CD4-positive, alpha-beta T cell treated with Interleukin-17A for 1 hour (primary cell): ENCODE results near the gene TCF7L2.
"Not testable (repeated sequence)": the region's sequence is repeated elsewhere in the genome, so short reads cannot be mapped to it uniquely, and the experiment has no call there.

Source experiments
- DNase-seq: peaks from one replicate; pipeline ENCODE4 v3.0.0-alpha.2; 2020

The TCF7L2 gene

DNA sequence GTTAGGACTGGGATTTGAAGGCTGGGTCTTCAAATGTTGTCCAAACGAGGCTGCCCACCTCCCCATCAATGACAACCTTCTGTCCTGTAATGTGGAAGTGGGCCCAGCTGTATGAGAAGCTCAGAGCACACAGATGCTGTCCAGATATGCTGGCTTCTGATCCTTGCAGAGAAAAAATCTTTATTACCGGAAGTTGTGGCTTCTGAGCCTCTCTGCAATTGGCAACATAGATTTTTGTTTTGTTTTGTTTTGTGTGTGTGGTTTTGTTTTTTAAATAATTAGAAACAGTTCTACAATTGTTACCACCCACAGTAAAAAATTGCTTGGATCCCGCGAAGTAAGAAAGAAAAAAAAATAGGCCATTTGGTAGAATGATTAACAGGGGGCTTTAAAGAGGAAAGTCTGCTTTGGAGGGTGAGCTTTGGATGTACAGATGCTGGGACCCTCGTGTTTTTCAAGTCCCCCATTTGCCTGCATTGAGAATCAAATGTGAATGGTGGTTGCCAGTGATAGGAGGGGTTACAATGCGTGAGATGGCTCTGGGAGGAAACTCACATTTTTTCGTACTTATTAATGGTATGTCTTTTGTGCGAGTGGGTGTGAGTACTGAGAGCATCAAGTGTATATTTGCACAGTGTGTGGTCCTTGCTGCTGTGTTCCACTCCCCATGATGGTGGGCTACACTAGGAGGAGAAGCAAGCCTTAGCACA is 153.2 kb downstream of the TCF7L2 start:
- DNase-seq = no peak

DNA sequence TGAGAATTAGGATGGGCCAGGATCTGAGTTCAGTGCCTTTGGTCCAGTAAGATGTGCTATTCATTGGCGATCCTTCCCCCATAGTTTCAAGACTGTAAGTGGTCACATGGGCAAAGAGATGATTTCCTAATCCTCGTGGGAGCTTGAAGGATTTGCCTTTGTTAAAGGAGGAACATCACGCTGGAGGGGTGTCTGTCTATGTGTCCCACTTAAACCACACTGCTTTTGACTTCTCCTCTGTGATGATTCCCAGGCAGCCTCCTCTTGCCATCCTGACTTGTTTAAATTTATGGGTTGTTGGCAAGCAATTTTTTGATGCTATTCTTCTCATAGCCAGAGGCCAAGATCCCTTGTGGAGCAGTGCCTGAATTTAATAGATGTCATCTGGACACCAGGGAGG is 154.0 kb downstream of the TCF7L2 start:
- DNase-seq = no peak

DNA sequence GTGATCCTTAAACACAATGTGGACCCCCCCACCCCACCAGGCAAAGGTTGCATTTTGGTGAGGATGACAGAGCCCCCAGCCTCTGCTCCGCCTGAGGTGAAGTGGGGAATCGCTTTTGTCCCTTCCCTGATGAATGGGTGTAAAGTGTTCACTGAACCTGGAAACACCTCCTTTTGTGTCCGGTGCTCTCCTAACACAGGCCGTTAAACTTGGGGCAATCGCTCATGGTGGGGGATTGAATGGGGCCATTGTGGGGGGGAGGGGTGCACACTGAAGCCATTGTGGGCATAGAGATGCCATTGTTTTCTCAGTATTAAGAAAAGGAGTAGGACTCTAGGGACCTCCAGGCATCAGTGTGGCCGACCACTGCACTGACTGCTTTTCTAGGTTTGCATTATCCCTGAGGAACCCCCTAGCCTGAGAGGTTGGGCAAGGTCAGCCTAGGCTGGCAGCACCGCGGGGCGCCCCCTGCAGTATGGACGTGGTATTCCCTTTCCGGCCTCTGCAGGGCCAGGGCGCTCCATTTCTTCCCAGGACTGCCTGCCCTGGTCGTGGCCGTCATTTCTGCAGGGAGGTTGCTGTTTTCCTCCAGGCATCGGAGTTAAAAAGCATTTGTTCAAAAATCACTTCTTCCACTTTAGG is 158.3 kb downstream of the TCF7L2 start:
- no peak for DNase-seq

DNA sequence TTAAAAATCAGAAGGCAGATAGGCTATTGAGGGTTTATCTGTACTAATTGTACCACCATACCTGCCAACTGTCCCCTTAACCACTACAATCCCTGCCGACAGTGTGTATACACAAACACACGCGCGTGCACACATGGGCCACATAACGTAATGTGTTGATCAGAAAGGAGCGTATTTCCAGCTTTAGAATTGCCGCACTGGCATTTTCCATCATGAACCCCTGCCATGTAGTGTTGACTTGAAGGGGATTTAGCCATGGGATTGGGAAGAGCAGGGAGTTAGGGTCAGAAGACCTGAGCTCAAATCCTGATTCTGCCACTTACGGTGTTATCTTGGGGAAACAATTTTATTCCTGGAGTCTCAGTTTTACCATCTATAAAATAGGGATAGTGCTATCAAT is 158.9 kb downstream of the TCF7L2 start:
- no peak for DNase-seq

DNA sequence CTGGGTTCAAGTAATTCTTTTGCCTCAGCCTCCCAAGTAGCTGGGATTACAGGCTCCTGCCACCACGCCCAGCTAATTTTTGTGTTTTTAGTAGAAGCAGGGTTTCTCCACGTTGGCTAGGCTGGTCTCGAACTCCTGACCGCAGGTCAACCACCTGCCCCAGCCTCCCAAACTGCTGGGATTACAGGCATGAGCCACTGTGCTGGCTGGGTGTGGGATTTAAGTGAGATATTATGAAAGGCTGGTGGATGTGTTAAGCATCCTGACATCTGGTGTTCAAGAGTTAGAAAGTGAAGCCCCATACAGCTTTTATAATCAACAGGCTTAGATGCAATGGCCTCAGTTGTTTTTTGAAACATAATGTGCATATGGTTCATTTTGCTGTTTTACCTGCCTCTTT is 159.4 kb downstream of the TCF7L2 start:
- DNase-seq = not testable (repeated sequence)

DNA sequence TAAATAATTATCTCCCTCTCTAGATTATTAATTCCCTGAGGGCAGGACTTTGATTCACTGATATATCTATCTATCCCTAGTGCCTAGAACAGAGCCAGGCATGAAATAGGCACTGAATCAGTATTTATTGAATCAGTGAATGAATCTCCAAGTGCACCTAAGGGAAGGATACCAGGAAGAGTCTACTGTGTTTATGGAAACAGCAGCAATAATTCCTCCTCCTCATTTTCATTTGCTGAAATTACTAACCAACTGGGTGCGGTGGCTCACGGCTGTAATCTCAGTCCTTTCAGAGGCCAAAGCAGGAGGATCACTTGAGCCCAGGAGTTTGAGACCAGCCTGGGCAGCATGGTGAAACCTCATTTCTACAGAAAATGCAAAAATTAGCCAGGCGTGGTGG is 161.2 kb downstream of the TCF7L2 start:
- no peak for DNase-seq

DNA sequence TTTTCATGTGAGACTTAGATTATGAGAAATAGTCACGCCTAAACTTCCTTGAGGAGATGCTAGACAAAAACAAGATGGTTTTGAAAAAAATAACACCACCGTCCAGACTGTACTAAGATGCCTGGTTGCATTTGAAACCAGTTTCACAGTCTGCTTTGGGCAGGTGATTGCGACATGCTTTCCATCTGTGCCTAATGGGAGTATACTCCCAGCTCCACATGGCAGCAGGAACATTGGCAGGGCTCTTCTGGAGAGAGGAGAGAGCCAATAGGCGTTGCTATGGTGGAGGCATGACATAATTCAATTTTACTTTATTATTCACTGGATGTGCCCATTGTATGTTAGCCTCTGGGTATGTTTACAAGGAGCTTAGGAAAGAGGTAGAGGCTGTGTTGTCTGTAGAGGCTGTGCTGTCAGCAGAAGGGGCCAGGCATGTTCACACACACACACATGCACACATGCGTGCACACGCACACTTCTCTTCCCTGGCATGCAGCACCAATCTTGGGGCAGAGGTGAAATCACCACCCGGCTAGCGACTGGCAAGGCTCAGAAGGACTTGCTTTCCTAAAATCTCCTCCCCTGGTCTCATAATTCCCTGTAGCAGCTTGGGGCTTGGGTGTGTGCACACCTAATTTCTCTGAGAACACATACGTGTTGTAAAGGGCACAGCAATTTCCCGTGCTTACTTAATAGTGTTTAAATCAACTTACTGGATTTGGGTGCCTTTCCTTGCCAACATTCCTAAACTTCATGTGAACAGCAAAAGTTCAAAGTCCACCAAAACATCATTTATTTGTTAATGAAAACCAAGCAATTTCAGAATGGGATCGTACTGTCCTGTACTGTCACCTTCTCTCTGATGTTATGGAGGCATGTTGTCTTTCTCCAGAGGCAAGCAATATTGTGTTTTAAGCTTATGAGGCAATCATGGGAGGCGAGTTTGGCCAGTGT is 162.1 kb downstream of the TCF7L2 start:
- DNase-seq = no peak

DNA sequence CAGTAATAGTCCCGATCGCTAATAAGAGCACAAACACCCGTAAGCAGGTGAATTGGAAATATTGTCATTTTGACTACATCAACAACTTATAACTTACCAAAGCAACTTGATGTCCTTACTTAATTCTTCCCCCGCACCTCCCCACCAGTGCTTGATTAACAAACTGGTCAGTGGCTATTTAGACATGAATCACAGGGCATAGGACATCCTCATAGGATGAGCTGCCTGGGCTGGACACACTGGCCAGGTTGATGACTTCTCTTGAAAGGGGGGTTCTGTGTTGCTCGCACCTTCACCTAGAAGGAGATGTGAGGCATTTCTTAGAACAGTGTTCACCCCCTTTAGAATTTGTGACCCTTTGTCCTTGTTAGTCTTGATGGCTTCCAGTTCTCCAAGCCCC is 163.2 kb downstream of the TCF7L2 start:
- DNase-seq = no peak

DNA sequence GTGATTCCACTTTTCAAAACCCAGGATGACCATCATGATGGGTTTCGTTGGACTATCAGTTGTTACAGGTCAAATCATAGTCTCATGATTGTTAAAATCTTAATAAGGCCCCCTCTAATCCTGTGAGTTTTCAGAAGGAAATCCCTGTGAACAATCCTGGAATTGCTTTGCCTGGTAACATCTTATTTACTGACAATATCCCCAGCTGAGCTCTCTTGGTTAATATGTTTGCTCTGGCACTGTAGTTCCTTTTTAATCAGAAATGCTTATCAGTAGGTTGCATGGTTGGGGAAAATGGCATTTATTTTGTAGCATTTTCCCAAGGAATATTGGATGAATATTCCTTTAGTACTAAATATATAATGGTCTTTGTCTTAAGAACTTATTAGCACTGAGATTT is 163.9 kb downstream of the TCF7L2 start:
- DNase-seq = no peak

DNA sequence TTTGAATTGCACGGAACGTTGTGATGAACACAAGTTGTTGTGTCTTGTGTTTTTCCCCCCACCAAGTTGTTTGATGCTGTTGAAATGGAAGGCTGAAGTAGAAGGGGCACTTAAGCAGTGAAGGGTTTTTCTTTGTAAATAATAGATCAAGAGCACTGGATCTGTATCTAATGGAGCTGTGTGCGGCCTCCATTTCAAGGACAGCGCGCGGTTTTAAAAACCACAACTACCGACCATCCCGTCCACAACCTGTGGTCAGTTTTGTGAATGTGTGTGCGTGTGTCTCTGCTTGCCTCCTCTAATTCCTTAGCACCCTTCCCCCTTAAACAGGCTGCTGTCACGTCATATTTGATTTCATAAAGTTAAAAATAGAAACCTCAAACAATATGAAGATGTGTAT is 165.5 kb downstream of the TCF7L2 start:
- no peak for DNase-seq

DNA sequence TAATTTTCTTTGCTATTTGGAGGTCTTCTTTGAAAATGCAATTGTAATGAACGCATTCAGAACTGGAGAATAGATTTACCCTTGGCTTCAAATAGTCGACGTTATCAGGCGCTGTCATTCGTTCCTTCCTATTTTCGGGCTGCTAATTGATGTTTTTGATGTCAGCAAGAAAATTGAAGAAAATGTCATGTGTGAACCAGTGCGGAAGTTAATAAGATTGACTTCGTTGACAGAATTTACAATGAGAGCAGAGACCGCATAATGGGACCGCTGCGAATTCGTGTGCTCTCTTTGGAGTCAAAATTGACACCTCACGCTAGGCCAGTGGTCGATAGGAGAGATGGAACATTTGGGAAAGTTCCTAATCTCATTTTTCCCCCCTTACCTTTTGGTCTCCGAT is 168.8 kb downstream of the TCF7L2 start:
- DNase-seq = no peak

DNA sequence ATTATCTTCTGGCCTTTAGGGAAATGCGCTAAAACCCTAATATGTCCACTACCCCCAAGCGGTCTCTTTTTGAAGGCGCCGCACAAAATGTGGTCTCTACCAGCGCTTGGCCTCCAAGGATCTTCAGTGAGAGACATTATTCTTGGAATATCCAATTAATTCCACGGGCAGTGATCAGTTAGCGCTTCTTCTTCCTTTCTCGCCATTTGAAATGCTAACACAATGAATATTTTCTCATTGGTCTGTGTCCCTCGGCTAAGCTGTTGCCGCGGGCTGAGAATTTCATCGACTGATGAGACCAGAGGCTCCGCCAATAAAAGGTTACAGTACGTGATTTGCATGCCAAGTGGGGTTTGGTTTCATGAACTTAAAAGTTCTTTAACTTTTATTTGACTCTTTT is 169.8 kb downstream of the TCF7L2 start:
- DNase-seq = no peak

DNA sequence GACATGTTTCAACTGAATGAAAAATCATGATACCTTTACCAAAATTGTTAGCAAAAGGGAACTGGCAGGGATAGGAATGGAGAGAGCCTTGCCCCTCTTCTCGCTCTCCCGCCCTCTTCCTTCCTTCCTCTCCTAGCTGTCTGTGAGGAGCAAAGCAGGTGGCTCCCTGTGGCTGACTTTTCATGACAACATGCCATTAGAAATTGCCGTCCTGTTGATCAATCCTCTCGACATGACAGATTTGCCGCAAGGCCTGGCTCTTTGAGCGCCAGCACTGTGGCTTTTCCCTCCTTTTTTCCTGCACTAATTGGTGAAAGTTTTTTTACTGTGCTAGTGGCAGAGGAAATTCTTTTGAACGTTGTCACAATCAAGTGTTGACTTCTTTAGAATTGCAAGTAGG is 171.1 kb downstream of the TCF7L2 start:
- no peak for DNase-seq

DNA sequence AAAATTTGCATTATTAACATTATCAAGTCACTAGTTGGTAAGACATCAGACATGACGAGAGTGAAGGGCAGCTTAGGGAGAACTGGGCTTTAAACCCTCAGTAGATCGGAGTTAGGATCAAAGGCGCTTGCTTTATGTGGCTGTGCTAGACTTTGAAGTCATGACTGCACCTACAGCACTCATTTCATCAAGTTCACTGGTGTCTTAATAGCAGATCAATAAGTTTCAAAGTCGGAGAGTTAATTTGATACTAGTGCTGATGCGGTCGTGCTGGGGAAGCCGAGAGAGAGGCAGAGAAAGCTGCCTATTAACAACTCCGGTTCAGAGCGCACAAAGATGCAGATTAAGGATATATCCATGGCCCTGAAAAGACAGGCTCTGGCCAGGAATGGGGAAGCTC is 172.9 kb downstream of the TCF7L2 start:
- no peak for DNase-seq

DNA sequence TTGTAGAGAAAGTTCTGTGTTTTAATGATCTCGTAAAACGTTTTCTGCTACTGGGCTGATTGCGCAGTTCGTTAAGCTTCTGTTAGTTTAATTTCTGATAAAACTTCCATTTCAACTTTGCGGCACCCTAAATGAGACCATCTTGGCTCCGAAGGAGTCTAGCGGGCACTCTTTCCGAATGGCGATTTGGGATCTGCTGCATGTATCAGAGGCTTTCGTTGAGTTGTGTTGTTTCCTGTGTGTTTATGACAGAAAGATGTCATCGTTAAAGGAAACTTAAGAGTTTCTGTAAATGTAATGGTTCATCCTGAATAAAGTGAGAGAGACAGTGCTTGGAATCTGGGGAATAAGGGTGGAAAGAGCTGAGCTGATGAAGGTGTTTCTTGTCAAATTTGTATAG is 174.7 kb downstream of the TCF7L2 start:
- no peak for DNase-seq

DNA sequence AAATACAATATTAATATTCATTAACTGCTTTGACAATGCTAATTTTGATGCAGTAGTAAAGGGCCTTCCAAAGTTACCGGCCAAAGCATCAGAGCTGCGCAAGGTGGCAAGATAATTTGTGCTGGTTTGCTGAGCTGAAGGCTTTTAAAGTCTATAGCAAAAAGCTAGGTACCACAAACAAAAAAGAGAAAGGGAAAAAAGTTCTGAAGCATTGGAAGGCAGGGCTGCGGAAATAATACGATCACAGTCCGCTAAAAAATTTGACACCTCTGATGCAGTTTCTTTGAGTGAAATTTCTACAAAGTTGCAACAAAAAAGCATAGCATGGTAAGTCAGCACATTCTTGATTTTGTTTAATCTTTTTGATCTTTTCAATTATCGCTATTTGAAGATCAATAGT is 175.6 kb downstream of the TCF7L2 start:
- DNase-seq = no peak

DNA sequence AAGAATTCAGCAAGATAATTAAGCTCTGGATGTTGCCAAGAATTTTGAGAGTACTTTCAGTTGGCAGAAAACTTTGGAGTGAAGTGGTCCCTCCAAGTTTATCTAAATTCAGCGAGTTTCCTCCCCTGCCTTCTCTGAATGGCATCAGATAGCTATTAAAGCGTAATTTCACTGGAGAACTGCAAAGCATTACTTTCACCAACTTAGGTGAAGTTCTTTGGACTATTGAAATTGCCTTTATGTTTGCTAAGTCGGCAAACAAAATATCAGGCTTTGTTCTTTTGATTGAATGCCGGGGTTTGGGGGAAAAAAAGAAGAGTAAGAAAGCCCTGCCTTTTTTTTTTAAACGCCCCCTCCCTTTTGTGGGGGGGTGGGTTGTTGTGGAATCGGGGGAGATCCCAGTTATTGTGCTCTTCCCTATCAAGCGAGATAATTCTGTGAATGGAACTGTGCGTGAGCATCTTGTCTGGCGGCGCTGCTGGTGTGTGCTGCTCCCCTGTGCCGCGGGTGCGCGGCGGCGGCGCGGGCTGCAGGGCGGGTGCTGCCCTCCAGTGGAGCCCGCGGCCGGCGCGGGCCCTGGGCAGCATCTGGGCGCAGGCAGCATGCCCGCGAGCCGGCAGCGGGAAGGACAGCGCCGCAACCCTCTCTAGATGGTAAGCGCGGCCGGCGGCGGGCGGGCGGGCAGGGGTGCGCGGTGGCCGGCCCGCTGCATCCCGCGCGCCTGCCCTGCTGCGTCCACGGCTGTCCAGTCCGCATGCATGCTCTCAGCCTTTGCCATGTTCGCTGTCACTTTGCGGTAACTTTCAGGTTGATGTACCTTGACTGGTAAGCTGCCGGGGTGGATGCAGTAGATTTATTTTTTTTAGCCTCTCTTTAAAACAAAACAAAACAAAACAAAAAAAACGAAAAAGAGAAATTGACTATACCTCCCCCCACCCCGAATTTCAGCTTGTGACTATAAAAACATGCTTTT is 176.5 kb downstream of the TCF7L2 start:
- peak; percentile 24 for DNase-seq

DNA sequence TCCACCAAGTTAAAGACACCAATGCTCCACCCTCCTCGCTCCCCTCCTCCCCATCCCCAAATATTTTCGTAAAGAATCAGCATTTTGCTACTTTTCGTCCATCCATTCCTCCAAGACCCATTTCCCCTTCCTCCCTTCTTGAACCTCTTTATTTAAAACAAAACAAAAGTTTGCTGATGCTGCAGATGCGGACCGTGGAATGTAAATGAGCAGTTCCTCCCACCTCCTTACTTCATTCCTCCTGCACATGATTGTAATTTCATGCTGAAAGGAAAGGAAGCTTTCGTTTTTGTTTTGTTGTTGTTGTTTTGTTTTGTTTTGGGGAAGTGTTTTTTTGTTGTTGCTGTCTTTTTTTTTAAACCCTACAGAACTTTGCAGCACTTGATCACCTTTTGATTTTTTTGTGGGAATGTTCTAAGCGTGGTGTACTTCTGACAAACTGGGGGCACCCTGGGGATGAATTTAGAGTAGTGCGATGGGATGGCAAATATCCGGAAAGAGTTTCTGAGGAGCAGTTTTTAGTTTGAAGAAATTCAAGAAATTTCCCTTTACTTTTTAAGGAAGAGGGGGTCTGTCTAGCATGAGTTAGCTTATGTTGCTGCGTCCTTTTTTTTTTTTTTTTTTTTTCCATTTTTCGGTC is 177.3 kb downstream of the TCF7L2 start:
- DNase-seq = no peak

DNA sequence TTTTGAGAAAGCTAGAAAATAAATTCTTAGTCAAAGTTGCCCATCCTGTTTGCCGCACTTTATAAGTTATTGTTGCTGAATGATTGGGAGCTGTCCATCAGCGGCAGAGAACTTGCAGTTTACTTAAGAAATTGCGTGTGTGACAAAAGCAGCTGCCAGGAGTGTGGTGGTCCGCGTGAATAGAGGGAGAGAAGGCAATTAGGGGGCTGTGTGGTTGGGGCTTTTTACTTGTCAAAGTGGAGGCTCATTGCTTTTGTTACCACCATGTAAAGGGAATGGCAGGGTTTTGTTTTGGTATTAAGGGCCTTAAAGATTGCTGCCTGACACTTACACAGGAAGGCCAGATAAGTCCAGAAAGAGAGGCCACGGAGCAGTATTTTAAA is 177.8 kb downstream of the TCF7L2 start:
- no peak for DNase-seq

DNA sequence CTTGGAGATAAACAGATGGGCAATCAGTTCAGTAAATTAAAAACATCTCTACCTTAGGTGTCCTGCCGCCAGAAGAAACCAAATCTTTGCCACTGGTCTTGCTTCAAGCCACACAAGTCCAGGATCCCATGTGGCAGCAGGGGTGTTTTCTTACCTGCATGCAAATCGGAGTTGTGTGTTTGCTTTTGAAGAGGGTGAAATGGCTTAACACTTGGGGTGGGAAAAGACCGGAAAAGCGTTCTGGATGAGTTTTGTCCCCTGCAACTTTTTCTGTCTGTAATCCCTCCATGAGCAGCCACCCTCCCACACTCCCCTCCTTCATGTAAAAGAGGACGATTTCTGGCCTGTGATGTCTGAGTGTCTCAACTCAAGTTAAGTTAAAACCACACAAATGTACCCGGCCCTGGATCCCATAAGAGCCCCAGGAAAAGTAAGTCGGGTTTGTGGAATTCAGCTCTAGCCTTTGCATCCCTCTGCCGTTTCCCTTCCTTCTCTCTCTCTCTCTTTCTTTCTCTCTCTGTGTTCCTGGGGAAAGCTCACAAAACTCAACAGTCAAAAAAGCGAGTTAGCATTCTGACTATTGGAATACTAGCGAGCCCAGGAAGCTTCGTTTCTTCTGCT is 178.5 kb downstream of the TCF7L2 start:
- DNase-seq = no peak

DNA sequence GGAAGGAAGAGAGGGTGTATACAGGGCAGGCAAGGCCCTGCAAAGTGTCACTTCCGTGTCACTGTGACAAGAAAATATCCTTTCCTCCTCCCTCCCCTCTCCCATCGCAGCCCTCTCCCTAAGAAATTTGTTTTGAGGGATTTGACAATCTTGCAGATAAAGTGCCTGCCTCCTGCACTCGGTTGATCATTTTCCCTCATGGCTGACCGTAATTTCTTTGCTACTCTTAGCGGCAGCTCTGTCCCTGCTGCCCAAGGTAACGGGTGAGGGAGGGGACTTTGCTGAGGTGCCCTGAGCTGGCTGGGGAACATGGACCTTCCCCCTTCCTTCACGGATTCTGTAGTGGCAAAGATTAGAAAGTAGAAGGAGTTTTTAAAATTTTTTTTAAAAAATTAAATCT is 179.1 kb downstream of the TCF7L2 start:
- no peak for DNase-seq
